Stimulated activated CD4-positive, alpha-beta T cell treated with anti-CD3 and anti-CD28 coated beads, TNF-alpha, amount 100 ng/mL, for 24 hours (primary cell): ENCODE data around the gene TNRC6B.
"Not testable (repeated sequence)": the region's sequence is repeated elsewhere in the genome, so short reads cannot be mapped to it uniquely, and the experiment has no call there.

ENCODE experiments used
- DNase-seq, 3 experiments: peaks; one replicate each; pipeline ENCODE4 v3.0.0-alpha.2; 2020; ENCODE audit warnings: low read depth in 3 of 3

TNRC6B gene

GRCh38 chr22:40177738-40178416, at the start of gene TNRC6B:
TSS of gene TNRC6B (plus strand) at chr22:40177925. CDS start at chr22:40178136, 211 bp downstream.
- DNase-seq: peak; percentile 53 to 70 (median 55)

GRCh38 chr22:40128989-40129388, 48.7 kb upstream of the TNRC6B start:
- DNase-seq: no peak

GRCh38 chr22:40137132-40137531, 40.6 kb upstream of the TNRC6B start:
- no peak for DNase-seq

DNA sequence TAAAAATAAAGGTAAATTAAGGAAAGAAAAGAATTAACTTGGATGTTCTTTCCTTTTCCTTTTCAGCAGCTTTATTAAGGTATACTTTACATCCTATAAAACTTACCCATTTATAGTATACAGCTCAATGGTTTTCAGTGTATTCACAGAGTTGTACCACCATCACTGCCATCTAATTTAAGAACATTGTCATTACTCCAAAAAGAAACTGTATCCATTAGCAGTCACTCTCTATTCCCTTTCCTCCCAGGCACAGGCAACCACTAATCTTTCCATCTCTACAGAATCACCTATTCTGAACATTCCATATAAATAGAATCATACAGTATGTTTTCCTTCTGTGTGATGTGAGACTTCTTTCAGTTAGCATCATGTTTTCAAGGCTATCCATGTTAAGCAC, 38.9 kb upstream of the TNRC6B start:
- no peak for DNase-seq

- DNase-seq: no peak
Observed at GRCh38 chr22:40147388-40148176, 30.1 kb upstream of the TNRC6B start.

DNA sequence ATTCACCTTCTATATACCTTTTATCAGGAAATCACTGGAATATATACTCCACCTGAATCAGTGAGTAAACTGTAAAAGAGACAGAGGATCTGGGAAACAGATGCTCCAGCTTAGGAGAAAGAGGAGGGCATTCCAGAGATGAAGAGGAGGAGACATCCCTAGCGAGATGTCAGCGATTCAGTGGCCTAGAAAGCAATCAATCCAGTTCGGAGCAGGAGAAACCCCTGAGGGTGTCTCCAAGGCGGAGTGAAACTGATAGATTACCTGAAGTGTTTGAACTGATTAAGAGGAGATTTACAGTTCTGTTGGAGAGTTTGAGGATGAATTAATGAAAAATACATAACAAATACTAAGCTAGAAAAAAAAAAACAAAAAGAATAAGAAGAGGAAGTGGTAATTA, 24.5 kb upstream of the TNRC6B start:
- DNase-seq: no peak

- DNase-seq: no peak
Observed at GRCh38 chr22:40153705-40154104, 24.0 kb upstream of the TNRC6B start.

DNA sequence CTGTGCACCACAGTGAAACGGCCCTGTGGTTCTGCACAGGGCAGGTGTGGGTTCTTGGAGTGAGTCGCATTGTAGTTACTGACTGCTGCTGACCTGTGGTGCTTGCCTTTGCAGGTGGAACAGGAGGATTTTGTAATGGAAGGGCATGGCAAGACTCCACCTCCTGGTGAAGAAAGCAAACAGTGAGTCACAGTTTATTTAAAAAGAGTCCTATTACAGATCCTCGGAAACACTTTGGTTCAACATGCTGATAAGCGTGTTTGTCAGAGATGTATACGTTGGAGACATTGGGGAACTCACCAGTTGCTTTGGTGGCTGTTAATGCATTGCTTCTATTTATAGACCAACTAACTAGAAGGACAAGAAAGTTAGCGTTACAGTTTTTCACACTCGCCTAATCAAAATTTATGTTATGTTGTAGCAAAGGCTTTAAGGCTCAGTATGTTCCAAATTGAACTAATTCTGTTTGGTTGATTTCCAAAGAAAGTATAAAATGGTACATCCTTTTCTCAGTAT, 21.7 kb upstream of the TNRC6B start:
- no peak for DNase-seq

DNA sequence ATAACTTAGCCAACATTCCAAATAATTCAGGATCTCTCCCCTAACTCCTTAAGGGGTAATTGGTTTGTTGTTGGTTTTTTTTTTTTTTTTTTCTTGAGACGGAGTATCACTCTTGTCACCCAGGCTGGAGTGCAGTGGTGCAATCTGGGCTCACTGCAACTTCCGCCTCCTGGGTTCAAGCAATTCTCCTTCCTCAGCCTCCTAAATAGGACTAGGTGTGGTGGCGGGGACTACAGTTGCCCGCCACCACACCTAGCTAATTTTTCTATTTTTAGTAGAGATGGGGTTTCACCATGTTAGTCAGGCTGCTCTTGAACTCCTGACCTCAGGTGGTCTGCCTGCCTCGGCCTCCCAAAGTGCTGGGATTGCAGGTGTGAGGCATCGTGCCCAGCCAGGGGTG, 21.0 kb upstream of the TNRC6B start:
- not testable (repeated sequence) for DNase-seq

DNA sequence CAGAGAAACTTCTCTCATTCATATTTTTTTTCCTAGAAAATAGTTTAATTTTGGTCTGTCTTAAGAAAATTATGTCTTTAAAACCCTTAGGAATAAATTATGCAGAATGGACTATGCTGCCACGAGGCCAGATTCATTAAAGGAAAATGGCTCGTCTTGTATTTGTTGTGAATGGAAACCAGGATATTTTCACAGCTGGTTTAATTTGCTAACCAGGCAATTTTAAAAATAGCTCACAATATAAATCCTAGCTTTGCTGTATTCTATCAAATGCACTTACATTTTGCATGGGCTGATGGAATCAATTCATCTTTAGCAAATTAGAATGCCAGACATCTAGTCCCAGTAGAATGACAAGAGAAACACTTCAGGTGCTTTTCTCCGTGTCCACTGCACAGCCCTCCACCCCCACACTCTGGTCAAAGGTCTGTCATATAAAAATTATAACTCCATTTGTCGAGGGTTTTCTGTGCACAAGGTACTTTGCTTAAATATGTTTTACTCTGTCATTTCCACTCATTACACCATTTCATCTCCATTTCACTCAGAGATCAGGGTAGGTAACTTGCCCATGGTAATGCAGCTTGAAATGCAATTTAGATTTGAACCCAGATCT, 20.3 kb upstream of the TNRC6B start:
- DNase-seq: no peak

DNA sequence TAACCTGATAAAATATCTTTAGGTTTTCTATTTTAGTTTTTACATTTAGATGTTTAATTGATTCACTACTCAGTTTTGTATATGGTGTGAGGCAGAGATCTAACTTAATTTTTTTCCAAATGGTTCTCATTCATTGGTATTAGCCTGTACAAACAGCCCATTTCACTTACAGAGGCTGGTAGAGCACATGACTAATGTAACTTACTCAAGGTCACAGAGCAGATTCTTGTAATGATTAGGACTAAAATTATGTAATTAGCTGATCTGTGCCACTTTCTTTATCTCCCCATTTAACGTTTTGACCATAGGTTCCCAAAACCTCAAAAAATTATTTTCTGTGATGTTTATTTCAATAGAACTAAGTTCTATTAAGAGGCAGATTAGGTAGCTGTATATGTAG, 16.5 kb upstream of the TNRC6B start:
- DNase-seq: no peak

- not testable (repeated sequence) for DNase-seq
Observed at GRCh38 chr22:40165537-40165936, 12.2 kb upstream of the TNRC6B start.

GRCh38 chr22:40175611-40176244, 2.0 kb upstream of the TNRC6B start:
- DNase-seq: no peak

DNA sequence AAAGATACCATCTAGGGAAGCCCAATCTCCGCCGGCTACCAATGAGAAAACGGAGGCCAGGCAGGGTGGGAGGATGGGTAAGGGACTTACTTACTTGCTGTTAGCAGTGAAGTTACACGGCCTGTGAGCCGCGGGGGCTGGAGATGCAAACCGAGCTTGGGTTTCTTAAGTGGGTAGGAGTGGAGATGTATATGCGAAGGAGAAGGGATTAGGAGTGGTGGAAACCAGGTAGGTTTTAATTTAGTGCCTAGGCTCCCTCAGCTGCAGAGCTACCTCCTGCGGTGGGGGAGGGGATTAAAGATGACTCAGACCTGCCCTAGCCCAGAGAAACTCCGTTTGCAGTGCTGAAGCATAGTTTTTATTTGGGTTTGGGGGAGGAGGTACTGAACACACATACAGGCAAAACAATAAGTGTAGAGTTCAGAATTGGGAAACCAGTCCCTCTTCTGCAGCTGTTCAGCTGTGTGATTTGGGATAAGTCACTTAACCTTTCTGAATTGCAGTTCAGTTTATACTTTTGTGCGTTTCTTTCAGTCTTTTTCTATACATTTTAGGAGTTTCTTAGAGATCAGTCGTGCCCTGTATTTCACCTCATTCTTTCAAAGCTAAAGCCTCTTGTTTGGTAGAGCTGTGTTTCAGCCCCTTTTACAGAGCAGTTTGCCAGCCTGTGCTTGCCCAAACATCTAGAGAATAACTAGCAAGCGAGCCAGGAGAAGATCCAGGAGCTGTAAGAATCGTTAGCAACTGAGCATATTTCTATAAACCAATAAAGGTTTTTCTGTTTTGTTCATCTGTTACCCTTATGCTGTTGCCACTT, 596 bp upstream of the TNRC6B start:
- peak; percentile 56 to 76 (median 66) for DNase-seq

- peak in 1 of 3 experiments; percentile 27 for DNase-seq
Observed at GRCh38 chr22:40178417-40179409, 988 bp downstream of the TNRC6B start.

DNA sequence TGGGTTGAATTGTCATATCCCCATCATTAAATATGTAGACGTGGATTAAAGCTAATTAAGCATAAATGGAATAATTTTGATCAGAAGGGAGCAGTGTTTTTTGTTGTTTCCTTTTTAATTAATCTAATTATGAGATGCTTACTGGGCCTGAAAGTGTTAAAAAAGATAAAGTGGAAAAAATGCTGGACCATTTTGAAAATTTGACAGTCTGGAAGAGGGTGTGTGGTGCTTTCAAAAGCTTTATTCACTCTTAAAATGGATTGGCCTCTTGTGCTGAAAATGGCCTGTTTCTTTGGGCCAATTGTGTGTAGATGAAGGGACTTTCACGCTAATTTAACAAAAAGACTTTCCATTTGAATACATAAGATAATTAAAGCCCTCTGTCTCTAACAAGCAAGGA, 1.8 kb downstream of the TNRC6B start:
- DNase-seq: no peak

- no peak for DNase-seq
Observed at GRCh38 chr22:40180403-40180802, 2.7 kb downstream of the TNRC6B start.

DNA sequence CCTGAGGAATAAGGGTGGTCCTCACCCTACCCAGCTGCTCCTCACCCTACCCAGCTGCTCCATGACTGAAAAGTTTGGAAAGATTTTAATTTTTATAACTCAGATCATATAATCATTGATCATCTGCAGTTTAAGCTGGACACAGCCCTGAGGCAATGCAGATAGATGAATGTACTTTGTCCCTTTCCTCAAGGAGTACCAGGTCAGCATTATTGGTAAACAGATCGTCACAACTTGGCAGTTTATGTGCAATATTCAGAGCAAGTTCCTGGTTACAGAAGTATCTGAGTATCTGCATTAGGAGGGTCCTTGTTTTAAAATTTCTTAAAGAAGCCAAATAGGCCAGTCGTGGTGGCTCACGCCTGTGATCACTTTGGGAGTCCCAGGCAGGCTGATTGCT, 3.6 kb downstream of the TNRC6B start:
- DNase-seq: no peak

DNA sequence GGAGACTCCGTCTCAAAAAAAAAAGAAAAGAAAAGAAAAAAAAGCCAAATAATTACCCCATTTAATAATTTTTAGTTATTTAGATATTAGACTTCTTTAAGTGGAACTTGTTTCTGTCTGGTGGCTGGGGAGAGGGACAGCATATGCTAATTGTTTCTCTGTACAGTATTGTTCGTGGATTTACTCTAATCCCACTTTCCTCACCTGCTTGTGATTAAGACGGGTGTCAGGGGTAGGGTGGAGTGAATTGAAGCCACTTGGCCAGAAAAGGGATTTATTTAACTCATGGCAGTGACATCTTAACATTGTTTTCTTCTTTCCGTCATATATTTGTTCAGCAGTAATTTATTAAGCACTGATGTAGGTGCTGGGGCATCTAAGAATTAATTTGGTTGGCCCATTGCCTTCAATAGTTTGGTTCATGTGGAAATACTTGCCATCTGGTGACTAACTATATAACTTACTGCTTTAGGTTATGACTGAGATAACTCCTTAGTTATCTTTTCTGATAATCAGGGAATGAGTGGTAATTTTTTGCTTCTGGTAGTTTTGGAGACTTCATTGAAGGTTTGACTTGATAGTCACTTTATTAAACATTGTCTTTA, 4.6 kb downstream of the TNRC6B start:
- DNase-seq: no peak
